ENCODE data around the gene CT83. TPM values are rescaled to one million over a fixed set of nuclear protein-coding genes. Genes with fewer than 3 reads are reported as not detected.

Gene CT83
- total RNA-seq = not detected
- long read RNA-seq = 0 reads

GRCh38 chrX:116462822-116463221, at the start of gene CT83:
Gene CT83, minus strand, starts transcription at chrX:116462976. Its CDS starts 120 bp downstream, at chrX:116462856.
- DNase-seq (ENCODE audit: low spot score) = no peak

DNA sequence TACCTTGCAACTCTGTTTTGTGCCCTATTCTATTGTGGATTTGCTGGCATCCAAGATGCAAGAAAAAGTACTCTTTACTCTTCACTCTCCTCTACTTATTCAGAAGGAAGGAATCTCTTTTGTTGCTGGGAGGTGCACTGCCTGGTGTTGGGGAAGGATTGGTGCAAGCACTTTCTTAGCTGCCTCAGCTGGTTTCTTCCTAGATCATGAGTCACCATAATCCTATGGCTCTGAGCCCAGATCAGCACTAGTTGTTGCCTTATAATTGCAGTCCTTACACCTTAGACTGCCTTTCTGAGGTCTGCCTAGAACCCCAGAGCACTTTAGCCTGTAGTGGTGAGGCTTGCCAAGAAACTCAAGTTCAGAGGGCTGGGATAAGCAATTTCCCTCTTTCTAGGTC, 37.0 kb upstream of the CT83 start:
- no peak for DNase-seq (ENCODE audit: low spot score)

DNA sequence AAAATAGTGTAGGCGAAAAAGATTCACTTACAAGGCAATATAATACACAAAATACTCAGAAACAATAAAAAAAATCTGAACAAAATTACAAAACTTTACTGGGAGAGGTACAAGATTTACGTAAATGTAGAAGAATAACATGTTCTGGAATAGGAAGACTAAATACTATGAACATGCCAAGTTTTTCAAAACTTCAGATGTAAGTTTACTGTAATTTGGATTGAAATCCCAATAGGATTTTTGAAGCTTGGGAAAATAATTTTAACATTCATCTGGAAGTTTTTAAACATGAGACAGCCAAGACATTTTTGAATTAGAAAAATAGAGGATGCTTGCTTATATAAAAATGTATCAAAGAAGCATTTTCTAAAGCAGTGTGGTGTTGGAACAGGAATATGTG, 30.5 kb upstream of the CT83 start:
- DNase-seq (ENCODE audit: low spot score) = no peak

- DNase-seq (ENCODE audit: low spot score) = no peak
Observed at GRCh38 chrX:116490104-116490503, 27.3 kb upstream of the CT83 start.

- no peak for DNase-seq (ENCODE audit: low spot score)
Observed at GRCh38 chrX:116480059-116480458, 17.3 kb upstream of the CT83 start.

GRCh38 chrX:116449156-116449555, 13.6 kb downstream of the CT83 start:
- DNase-seq (ENCODE audit: low spot score) = no peak

GRCh38 chrX:116436358-116436816, 26.4 kb downstream of the CT83 start, which contains the start of gene SLC6A14:
Gene SLC6A14, plus strand, starts transcription at chrX:116436606. Its CDS starts 104 bp downstream, at chrX:116436710.
- DNase-seq (ENCODE audit: low spot score) = no peak

GRCh38 chrX:116435597-116435996, 27.2 kb downstream of the CT83 start:
- no peak for DNase-seq (ENCODE audit: low spot score)

DNA sequence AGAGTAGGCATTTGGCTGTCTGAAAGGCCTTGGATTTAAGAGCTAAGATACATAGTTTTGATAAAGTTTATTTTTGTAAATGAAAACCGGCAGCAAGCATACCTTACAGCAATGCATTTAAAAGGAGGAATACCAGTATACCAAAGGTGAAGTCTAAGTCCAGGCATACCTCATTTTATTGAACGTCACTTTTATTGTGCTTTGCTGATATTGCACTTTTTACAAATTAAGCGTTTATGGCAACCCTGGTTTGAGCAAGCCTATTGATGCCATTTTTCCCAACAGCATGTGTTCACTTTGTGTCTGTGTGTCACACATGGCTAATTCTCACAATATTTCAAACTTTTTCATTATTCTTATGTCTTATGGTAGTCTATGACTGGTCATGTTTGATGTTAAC, 34.8 kb downstream of the CT83 start:
- no peak for DNase-seq (ENCODE audit: low spot score)

GRCh38 chrX:116417968-116418367, 44.8 kb downstream of the CT83 start:
- DNase-seq (ENCODE audit: low spot score) = no peak

DNA sequence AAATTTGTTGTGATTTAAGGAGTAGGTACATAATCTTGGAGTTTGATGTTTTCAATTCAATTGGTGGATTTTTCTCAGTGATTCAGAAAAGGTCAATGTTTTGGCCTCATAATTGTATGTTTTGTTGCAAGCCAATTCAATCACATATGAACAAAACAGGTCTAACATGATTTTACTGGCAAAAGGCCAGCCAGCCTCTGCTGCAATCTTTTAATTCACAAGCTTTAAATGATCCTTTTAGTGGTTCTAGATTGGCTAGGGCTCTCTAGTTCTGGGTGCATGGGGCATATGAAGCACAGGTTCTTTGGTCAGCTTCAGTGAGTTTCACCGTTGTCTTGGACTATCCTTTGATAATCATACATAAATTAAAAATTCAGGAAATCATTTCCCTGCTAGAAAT, 45.6 kb downstream of the CT83 start:
- no peak for DNase-seq (ENCODE audit: low spot score)

DNA sequence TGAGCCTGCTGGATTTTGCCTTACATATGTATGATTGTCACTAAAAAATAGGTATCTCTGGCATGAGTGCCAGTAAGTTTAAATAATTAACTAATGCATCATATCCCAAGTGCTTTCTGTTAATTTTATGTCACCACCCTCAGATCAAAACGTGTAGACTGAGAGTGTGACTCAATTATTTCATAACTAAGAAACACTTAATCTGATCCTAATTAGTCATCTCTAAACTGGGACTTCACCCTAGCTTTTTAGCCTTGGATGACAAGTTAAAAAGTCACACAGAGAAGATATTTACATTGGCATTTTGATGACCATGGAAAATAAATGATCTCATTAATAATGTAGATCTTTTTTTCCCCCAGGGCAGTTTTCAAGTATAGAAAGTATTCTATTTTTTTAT, 49.5 kb downstream of the CT83 start:
- DNase-seq (ENCODE audit: low spot score) = no peak

Other genes starting within 250 kb of the CT83 start
- gene SLC6A14, start 26.4 kb downstream of the CT83 start, total RNA-seq = not detected